ENCODE results near the gene PACC1. TPM values are rescaled to one million over a fixed set of nuclear protein-coding genes. Genes with fewer than 3 reads are reported as not detected.
"Not testable (repeated sequence)": the region's sequence is repeated elsewhere in the genome, so short reads cannot be mapped to it uniquely, and the experiment has no call there.

Gene PACC1
- total RNA-seq, 1 donor from 2014 or later, result 3.4 TPM

DNA sequence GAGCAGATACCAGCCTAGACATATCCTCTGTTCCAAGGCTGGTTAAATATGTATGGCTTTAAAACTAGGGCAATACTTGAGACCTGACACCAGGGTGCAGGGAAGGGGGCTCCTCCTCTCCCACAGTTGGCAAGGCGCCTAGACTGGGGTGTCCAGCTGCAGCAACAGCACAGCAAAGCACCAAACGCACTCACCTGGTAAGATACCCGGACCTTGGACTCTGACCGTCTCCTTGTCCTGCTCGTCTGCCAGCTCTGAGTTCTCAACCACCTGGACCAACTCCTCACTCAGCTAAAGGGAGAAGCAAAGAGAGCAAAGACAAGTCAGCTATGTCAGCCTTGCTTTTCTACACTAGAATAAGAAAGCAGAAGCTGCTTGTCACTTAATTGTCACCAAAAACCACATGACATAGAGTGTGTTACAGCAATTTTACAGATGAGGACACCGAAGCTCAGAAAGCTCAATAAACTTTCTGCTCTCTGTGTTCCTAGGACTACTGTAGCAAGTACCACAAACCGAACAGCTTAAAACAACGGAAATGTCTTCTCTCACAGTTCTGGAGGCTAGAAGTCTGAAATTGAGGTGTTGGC lies 4.4 kb downstream of the PACC1 start:
- DNase-seq (ENCODE audit: missing footprints) (no peak), ATAC-seq (no peak)
- intact Hi-C loops (cut with DNase I), result no loop called here

DNA sequence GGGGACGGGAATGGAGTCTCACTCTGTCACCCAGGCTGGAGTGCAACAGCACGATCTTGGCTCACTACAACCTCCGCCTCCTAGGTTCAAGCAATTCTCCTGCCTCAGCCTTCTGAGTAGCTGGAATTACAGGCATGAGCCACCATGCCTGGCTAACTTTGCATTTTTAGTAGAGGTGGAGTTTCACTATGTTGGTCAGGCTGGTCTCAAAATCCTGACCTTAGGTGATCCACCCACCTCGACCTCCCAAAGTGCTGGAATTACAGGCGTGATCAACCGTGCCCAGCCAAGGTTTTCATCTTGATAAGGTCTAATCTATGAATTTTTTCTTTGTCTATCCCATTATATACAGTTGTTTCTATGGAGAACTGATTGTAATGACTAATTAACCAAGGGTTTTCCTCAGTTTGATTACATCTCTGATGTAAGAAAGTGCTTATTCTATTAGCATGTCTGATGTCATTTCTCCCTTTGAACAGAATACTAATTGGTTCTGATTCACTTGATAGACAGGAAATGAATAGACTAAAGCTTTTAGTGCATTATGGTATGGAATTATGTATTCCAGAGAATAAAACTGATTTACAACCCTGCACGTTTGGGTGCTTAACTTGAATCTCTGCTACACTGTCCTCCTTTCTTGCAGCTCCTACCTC lies 11.9 kb downstream of the PACC1 start:
- intact Hi-C loops (cut with DNase I), result no loop called here
- DNase-seq (ENCODE audit: missing footprints) (no peak), ATAC-seq (no peak)

DNA sequence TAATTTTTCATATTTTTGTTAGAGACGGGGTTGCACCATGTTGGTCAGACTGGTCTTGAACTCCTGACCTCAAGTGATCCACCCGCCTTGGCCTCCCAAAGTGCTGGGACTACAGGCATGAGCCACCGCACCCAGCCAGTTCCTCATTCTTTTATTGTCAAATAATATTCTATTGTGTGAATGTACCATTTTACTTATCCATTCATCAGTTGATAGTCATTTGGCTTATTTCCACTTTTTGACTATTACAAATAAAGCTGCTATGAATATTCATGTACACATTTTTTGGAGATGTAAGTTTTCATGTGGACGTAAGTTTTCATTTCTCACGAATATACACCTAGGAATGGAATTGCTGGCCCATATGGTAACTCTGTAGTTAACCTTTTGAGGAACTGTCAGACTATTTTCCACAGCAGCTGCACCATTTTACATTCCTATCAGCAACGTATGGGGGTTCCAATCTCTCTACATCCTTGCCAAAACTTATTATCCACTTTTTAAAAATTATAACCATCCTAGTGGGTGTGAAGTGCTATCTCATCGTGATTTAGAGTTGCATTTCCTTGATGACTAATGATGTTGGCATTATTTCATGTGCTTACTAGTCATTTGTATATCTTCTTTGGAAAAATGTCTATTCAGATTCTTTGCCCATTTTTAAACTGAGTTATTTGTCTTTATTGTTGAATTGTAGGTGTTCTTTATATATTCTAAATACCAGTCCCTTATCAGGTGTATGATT lies 12.7 kb downstream of the PACC1 start:
- intact Hi-C loops (cut with DNase I), result no loop called here
- ATAC-seq (no peak), DNase-seq (ENCODE audit: missing footprints) (no peak)

DNA sequence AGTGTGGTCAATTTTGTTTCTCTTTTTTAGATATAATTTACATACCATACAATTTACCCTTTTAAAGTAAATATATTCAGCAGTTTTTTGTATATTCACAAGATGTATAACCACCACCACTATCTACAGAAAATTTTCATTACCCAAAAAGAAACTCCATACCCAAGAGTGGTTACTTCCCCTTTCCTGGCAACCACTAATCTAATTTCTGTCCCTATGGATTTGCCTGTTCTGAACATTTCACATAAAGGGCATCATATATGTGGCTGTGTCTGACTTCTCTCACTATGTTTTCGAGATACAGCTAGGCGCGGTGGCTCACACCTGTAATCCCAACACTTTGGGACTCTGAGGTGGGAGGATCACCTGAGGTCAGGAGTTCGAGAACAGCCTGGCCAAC lies 13.6 kb downstream of the PACC1 start:
- intact Hi-C loops (cut with DNase I), result no loop called here
- DNase-seq (ENCODE audit: missing footprints), result no peak
- ATAC-seq, result no peak

DNA sequence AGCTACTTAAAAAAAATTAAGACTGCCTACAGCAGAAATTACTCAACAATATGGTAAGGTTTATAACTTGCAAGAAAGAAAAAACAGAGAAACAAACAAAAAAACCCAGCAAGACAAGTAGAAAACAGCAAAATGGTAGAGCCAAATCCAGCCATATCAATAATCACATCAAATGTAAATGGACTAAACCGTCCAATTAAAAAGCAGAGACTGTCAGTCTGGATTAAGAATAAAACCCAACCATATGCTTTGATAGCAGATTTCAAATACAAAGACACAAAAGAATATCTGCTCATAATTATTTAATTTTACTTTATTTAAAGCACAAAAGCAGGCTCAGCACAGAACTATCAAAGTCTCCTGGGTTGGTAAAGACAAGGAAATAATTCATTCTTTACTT lies 17.5 kb downstream of the PACC1 start:
- intact Hi-C loops (cut with DNase I), result no loop called here
- ATAC-seq (no peak), DNase-seq (ENCODE audit: missing footprints) (no peak)

DNA sequence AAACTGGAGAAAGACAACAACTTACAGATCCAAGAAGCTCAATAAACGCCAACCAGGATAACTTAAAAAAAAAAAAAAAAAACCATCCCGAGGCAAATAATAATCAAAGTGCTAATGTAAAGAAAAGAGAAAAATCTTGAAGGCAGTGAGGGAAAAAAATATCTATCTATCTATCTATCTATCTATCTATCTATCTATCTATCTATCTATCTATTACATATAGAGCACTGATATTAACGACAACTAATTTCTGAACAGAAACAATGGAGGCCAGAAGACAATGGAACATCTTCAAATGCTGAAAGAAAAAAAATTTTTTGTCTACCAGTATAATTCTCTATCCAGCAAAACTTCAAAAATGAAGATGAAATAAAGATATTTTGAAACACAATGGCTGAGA lies 18.0 kb downstream of the PACC1 start:
- intact Hi-C loops (cut with DNase I), result no loop called here
- ATAC-seq (no peak), DNase-seq (ENCODE audit: missing footprints) (no peak)

DNA sequence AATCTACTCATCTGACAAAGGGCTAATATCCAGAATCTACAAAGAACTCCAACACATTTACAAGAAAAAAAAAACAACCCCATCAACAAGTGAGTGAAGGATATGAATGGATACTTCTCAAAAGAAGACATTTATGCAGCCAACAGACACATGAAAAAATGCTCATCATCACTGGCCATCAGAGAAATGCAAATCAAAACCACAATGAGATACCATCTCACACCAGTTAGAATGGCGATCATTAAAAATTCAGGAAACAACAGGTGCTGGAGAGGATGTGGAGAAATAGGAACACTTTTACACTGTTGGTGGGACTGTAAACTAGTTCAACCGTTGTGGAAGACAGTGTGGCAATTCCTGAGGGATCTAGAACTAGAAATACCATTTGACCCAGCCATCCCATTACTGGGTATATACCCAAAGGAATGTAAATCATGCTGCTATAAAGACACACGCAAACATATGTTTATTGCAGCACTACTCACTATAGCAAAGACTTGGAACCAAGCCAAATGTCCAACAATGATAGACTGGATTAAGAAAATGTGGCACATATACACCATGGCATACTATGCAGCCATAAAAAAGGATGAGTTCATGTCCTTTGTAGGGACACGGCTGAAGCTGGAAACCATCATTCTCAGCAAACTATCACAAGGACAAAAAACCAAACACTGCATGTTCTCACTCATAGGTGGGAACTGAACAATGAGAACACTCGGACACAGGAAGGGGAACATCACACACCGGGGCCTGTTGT lies 18.8 kb downstream of the PACC1 start:
- intact Hi-C loops (cut with DNase I); ATAC-seq; DNase-seq (ENCODE audit: missing footprints): not testable (repeated sequence)

DNA sequence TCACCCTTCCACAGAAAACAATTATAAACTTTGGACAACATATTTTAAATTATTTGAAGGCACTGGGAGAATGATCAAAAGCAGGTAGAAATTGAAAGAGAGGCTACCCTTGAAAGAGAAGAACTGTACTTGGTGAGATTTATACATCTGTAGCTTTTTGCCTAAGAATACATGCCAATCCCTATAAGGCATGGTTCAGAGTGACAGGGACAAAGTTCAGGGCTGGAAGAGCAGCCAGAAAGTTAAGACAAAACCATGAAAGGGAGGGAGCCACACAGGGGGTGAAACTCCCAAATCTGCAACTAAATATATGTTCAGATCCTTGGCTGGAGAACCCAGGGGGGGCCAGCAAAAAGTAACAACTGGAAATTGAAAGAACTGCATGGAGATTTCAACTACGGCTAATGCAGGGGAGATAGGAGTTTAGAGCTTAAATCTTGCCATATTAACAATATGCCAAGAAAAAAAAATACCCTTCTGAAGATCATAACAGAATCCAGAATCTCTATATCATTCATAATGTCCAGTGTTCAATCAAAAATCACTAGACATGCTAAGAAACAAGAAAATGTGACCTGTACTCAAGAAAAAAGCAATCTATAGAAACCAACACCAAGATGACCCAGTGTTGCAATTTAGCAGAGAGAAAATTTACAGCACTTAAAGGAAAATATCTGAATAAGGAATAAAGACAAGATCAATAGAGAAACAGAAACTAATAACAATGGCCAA lies 25.5 kb downstream of the PACC1 start:
- no peak for ATAC-seq
- no peak for DNase-seq (ENCODE audit: missing footprints)
- intact Hi-C loops (cut with DNase I), result no loop called here

DNA sequence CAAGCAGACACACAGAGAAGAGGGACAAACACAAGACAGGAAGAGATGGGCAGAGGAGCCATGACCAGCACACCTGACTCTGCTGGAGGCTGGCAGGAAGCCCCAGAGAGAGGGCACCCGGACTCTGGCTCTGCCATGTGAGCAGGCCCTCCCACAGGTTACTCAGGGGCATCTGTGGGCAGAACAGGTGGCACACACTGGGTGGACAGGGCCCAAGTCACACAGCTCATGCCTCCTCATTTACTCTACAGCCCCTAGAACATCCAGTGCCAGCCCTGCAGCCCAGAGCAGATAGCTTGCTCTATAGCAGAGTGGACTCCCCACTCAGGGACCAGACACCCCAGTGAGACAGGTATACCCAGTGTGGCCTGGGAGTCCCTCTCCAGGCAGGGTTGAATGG lies 28.7 kb downstream of the PACC1 start:
- intact Hi-C loops (cut with DNase I), result no loop called here
- no peak for DNase-seq (ENCODE audit: missing footprints)
- ATAC-seq, result no peak

DNA sequence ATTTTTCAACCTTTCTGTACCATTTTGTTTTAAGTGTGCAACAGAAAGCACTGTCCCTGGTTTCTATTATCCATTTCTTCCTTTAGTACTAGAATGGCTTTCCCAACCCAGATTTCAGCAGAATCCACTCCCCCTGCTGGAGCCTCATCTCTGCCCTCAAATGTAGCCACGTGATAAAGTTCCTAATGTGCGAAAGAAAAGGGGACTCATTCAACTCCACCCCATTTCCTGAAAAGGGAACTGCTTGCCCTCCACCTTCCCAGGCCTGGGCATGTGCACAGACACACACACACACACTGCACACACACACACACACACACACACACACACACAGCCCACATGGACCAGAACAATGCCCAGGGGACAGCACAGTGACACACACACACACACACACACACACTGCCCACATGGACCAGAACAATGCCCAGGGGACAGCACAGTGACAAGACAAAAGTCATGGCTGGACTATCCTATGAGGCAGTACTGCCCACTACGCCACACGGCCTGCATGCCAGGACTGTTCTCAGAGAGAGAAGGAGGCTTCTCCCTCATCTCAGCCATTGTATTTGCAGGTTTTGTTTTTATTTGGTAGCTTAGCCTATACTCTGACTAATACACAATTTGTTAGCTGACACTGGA lies 33.2 kb downstream of the PACC1 start:
- intact Hi-C loops (cut with DNase I), result no loop called here

DNA sequence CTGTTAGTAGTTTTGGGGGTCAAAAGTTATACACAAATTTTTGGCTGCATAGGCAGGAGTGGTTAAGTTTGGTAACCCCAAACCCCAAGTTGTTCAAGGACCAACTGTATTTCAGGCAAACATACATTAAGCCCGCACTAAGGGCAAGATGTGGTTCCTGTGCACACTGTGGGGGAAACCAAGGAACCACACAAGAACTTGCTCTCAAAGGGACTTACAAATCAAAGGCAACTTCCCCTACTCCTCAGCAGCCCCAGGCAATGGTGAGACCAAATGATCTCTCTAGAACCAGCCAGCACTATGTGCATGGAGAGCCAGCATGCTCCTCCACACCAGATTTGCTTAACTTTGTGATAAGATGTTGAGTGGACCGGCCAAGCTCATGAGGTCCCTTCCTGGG lies 35.3 kb downstream of the PACC1 start:
- ATAC-seq (no peak), DNase-seq (ENCODE audit: missing footprints) (no peak)
- intact Hi-C loops (cut with DNase I), result loop anchor here (10.0 kb wide), 1 partner anchor 45 kb away; no protein-coding TSS in a partner anchor

More for the DNA sequence above, 33.2 kb downstream of the PACC1 start:
- DNase-seq (ENCODE audit: missing footprints) (no peak), ATAC-seq (no peak)

DNA sequence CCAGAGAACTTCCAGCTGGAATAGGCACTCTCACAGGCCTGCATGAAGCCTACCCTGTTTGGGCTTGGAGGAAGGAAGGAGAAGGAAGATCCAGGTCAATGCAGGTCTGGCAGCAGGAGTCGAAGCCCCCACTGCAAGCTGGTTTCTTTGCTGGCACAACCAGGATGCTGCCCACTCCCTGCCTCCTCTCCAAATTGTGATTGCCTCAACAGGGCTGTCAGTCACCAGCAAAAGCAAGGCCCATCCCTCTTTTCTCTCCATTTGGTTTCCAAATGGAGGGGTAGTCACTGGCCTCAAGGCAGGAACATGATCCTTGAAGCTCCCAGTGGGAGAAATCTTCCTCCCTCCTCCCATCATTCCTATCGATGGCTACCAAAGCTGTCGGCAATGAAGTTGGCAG lies 37.0 kb downstream of the PACC1 start:
- no peak for DNase-seq (ENCODE audit: missing footprints)
- intact Hi-C loops (cut with DNase I), result loop anchor here (10.0 kb wide), 1 partner anchor 47 kb away; no protein-coding TSS in a partner anchor
- no peak for ATAC-seq

DNA sequence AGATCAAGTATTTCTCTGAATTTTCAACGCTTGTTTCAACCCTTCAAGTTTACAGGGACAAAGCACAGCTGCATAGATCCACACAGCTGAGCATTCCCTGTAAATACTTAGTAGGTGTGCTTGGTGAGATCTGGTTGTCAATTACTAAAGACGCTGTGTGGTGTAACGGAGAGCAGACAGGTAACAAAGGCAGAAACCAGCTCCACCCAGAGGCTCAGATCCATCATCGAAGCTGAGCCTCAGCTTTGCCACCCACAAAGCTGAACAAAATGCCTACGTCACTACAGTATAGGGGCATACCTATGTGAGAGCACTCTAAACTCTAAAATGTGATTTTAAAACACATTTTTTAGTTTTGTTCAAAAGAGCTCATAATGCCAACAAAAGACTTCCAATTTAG lies 38.7 kb downstream of the PACC1 start:
- DNase-seq (ENCODE audit: missing footprints) (no peak), ATAC-seq (no peak)
- intact Hi-C loops (cut with DNase I), result loop anchor here (10.0 kb wide), 1 partner anchor 49 kb away; no protein-coding TSS in a partner anchor

DNA sequence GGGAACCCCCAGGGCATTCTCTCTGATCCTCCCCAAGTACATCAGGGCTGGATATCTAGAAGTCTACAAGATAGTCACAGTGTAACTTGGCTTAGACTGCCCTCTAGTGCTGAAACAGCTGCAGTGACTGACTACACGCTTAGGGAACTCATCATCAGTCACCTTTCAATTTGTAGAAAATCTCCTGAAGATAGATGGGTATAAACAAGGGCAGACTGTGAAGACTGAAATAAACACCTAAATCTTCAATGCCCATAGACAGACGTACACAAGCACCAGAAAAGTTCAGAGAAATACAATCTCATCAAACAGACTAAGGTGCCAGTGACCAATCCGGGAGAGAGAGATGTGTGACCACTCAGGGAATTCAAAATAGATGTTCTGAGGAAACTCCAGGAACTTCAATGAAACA lies 46.6 kb downstream of the PACC1 start:
- no peak for DNase-seq (ENCODE audit: missing footprints)
- peak; percentile 76 for ATAC-seq

DNA sequence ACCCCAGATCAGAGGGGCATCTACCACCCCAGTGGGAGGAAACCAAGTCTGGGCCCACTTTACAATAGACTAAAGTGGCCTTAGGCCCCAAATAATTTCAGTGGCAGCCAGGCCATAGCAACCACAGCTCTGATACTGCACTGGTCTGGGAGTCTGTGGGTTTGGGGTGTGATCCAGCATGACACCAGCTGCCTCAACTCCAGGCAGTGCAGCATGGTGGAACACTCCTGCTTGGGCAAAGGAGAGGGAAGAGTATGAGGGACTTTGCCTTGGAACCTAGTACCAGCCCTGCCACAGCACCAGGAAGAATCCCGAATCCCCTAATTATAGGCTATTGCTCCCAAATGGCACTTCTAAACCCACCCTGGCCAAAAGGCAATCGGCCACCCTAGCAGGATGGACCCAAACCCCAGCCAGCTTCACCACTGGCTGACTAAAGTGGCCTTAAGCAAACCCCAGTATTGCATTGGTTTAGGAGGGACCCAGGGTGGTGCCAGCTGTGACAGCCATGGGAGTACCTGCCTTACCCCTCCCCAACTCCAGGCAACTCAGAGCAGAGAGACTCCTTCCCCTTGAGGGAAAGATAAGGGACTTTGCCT lies 47.1 kb downstream of the PACC1 start:
- ATAC-seq, result peak; percentile 45
- intact Hi-C loops (cut with DNase I), result loop anchor here (2.0 to 5.0 kb wide), 3 partner anchors 80 to 297 kb away; partner anchors contain the start of gene PPP2R5A

More for the DNA sequence above, 46.6 kb downstream of the PACC1 start:
- intact Hi-C loops (cut with DNase I), result loop anchor here (5.0 kb wide), 2 partner anchors 81 to 89 kb away; partner anchors contain the start of gene PPP2R5A

DNA sequence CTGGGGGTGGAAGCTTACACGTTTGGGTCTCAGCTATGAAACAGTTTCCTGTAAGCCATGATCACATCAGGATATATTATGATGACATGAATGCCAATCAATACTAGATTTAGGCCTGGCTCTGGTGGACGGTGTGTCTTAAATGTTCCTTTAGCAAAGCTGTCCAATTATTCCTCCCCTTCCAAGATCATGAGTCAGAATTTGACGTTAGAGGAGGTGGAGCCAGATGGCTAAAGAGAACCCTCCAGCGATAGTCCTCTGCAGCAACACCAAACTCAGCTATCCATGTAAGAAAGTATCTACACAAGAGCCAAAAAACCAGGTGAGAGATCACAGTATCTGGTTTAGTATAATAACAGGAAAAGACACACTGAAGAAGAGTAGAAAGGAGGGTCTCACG lies 47.8 kb downstream of the PACC1 start:
- no peak for ATAC-seq
- no peak for DNase-seq (ENCODE audit: missing footprints)
- intact Hi-C loops (cut with DNase I), result loop anchor here (2.0 to 5.0 kb wide), 3 partner anchors 80 to 296 kb away; partner anchors contain the start of gene PPP2R5A

More for the DNA sequence above, 47.1 kb downstream of the PACC1 start:
- DNase-seq (ENCODE audit: missing footprints), result no peak

DNA sequence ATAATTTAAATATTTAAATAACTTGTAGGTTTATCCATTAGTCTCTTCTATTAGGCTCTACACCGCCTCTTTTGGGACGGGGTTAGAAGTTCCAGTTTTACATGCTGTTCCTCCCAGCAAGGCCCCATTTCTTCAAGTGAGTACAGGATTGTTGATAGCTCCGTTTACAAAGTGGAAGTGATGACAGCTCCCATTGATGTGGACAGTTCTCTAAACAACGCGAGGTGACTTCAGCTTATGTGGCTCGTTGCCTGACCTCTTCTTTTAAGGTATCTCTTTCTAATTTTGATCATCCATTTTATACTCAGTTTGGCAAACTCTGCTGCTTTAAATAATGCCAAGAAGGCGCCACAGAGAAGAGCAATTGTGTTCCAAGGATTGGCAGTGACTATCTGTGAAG lies 49.7 kb downstream of the PACC1 start:
- intact Hi-C loops (cut with DNase I), result loop anchor here (5.0 kb wide), 2 partner anchors 78 to 92 kb away; partner anchors contain the start of gene PPP2R5A
- no peak for DNase-seq (ENCODE audit: missing footprints)
- peak; percentile 76 for ATAC-seq

All from Right ventricle myocardium inferior (tissue), 1 donor.